Natural killer cell treated with Interleukin-12 subunit alpha and Interleukin-12 subunit beta and Interleukin-15 and Interleukin-18, amount 100 ng/mL, for 72 hours (primary cell): ENCODE measurements around the gene CD200R1L. TPM values are rescaled to one million over a fixed set of nuclear protein-coding genes. Genes with fewer than 3 reads are reported as not detected.
"Not testable (repeated sequence)": the region's sequence is repeated elsewhere in the genome, so short reads cannot be mapped to it uniquely, and the experiment has no call there.

Experiments
- ATAC-seq, 2 donors: fragments of 150-1000 bp; cut with Tn5 transposase in 1 of 2; sonication (Bioruptor Pico), chemical (Tn5 transposase) in 1 of 2; 2 replicates each; pipeline ENCODE4 v1.10.0; 2021
- DNase-seq: peaks from one replicate; pipeline ENCODE4 v3.0.0; 2022; ENCODE audit warnings: low spot score
- H3K27ac Mint-ChIP-seq, 2 donors: 1 replicate in 1 of 2; 2 replicates in 1 of 2; pipeline ENCODE4 v1.8.0; 2022; ENCODE audit warnings: mixed read lengths in 2 of 2, mild to moderate bottlenecking in 1 of 2, moderate library complexity in 1 of 2
- H3K27me3 Mint-ChIP-seq, 2 donors: 1 replicate in 1 of 2; 2 replicates in 1 of 2; pipeline ENCODE4 v1.8.0; 2022; ENCODE audit warnings: mixed read lengths in 2 of 2
- H3K36me3 Mint-ChIP-seq: one replicate; pipeline ENCODE4 v1.8.0; 2022; ENCODE audit warnings: mixed read lengths
- H3K4me1 Mint-ChIP-seq, 2 donors: 1 replicate in 1 of 2; 2 replicates in 1 of 2; pipeline ENCODE4 v1.8.0; 2022; ENCODE audit warnings: low read depth in 2 of 2, mixed read lengths in 2 of 2, mild to moderate bottlenecking in 1 of 2
- H3K4me3 Mint-ChIP-seq: one replicate; pipeline ENCODE4 v1.8.0; 2022; ENCODE audit warnings: mixed read lengths
- H3K9me3 Mint-ChIP-seq: 2 replicates; pipeline ENCODE4 v1.8.0; 2022; ENCODE audit warnings: mixed read lengths
- total RNA-seq, 2 donors: library from RNA; stranded (reverse); gene quantifications; one replicate each; pipeline ENCODE4 v1.2.3, GENCODE V29; 2022

The CD200R1L gene
- total RNA-seq, 2 donors from 2014 or later, result not detected

GRCh38 chr3:112856537-112856936, 9.9 kb upstream of the CD200R1L start:
- ATAC-seq (peak; percentile 71 to 79), DNase-seq (no peak)
- H3K36me3 Mint-ChIP-seq, result peaks cover 30% of the 10 kb centered on the region
- H3K27me3 Mint-ChIP-seq, result no peaks in the 10 kb centered on the region
- H3K9me3 Mint-ChIP-seq, result peaks cover 21% of the 10 kb centered on the region
- H3K4me3 Mint-ChIP-seq, result no peak overlapping the region
- peaks cover 27 to 35% of the 10 kb centered on the region in 2 donors for H3K4me1 Mint-ChIP-seq
- H3K27ac Mint-ChIP-seq, result peak overlapping the region; percentile 13 to 20

DNA sequence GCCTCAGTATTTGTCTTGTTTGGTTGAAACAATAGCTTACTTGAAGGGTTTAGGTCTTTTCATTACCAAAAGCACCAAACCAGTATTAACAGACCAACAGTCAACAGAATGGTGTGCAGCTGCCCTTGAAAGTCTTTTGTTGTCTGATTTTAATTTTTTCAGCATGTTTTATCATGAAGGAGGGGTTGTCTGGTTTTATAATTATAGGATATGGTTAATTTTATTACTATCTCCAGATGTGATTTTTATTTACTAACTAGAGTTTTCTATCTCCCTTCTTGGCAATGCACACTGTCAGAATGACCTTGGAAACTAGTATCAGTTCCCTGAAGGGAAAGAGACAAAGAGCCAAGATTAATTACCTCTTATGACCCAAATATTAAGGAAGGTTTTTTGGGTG, 9.2 kb upstream of the CD200R1L start:
- Mint-ChIP-seq H3K4me1 (peaks cover 27 to 35% of the 10 kb centered on the region in 2 donors), H3K36me3 (peaks cover 36% of the 10 kb centered on the region), H3K9me3 (peaks cover 28% of the 10 kb centered on the region), H3K4me3 (no peak overlapping the region), H3K27ac (peak overlapping the region; percentile 13 to 20), H3K27me3 (no peaks in the 10 kb centered on the region)
- DNase-seq, result no peak
- ATAC-seq, result no peak

DNA sequence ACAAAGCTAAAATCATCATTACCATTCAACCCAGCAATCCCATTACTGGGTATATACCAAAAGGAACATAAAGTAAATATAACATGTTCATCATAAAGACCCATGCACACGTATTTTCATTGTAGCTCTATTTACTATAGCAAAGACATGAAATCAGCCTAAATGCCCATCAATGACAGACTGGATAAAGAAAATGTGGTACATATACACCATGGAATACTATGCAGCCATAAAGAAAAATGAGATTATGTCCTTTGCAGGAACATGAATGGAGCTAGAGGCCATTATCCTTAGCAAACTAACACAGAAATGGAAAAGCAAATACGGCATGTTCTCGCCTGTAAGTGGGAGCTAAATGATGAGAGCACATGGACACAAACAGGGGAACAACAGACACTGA, 8.4 kb upstream of the CD200R1L start:
- ATAC-seq, H3K27ac Mint-ChIP-seq, H3K27me3 Mint-ChIP-seq, DNase-seq: not testable (repeated sequence)
- Mint-ChIP-seq H3K9me3 (peaks cover 31% of the 10 kb centered on the region), H3K36me3 (peaks cover 44% of the 10 kb centered on the region), H3K4me1 (peaks cover 27 to 35% of the 10 kb centered on the region in 2 donors), H3K4me3 (peak overlapping the region; percentile 6)

DNA sequence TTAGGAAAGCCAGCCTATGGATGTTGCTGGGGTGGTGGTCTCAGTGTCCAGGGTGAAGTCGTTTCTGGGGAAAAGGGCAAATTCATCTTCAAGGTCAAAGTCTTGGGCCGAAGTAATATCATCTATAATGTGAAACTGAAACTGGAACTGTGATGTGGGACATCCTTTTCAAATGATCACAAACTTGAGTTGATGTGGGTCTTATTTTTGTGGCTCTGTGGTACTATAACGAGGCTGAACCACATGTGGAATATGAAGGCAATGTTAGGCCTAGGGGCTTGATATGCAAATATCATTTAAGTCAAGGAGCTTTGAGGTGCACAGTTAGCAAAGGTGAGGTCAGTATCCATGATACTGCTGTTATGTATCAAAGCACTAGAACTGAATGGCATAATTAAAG, 1.5 kb upstream of the CD200R1L start:
- H3K27ac Mint-ChIP-seq, result peak overlapping the region; percentile 22 to 62

DNA sequence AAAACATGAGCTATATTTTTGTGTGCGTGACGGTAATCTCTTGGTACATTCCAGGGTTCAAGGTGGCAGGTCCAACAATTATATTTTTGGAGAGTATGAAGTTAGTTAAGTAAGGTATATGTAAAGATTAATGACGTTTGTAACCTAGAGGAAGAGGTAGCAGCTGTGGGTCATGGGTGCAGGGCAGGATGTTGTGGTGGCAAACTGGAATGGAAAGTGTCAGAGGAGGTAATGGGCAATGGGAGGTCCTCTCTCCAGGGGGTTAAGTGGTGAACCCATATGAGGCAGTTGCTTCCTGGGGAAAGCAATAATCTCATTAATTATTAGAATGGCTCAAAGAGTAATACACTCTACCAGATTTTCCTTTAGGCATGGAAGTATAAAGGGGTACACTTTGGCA, 1.0 kb upstream of the CD200R1L start:
- peaks cover 34% of the 10 kb centered on the region for H3K36me3 Mint-ChIP-seq
- H3K27ac Mint-ChIP-seq, result peak overlapping the region; percentile 22 to 62
- no peaks in the 10 kb centered on the region for H3K27me3 Mint-ChIP-seq
- peaks cover 21% of the 10 kb centered on the region for H3K9me3 Mint-ChIP-seq
- DNase-seq (no peak), ATAC-seq (peak; percentile 73 to 92)
- peaks cover 24 to 25% of the 10 kb centered on the region in 2 donors for H3K4me1 Mint-ChIP-seq
- peak overlapping the region; percentile 69 for H3K4me3 Mint-ChIP-seq

More for the DNA sequence above, 1.5 kb upstream of the CD200R1L start:
- peak overlapping the region; percentile 69 for H3K4me3 Mint-ChIP-seq
- H3K4me1 Mint-ChIP-seq, result peaks cover 24 to 25% of the 10 kb centered on the region in 2 donors
- peak; percentile 52 to 76 for ATAC-seq
- no peak for DNase-seq
- no peaks in the 10 kb centered on the region for H3K27me3 Mint-ChIP-seq
- H3K36me3 Mint-ChIP-seq, result peaks cover 36% of the 10 kb centered on the region
- peaks cover 21% of the 10 kb centered on the region for H3K9me3 Mint-ChIP-seq

- peaks cover 5% of the 10 kb centered on the region for H3K9me3 Mint-ChIP-seq
- no peak overlapping the region for H3K4me3 Mint-ChIP-seq
- H3K27ac Mint-ChIP-seq, result no peak overlapping the region
- no peaks in the 10 kb centered on the region for H3K27me3 Mint-ChIP-seq
- ATAC-seq, result no peak
- peaks cover 15% of the 10 kb centered on the region for H3K36me3 Mint-ChIP-seq
- DNase-seq, result no peak
- H3K4me1 Mint-ChIP-seq, result peaks cover 24 to 25% of the 10 kb centered on the region in 2 donors
Observed at GRCh38 chr3:112845772-112846171, 892 bp downstream of the CD200R1L start.

GRCh38 chr3:112829046-112829445, 17.6 kb downstream of the CD200R1L start:
- Mint-ChIP-seq H3K27me3 (no peaks in the 10 kb centered on the region), H3K4me3 (no peak overlapping the region), H3K4me1 (no peaks in the 10 kb centered on the region), H3K27ac (no peak overlapping the region), H3K36me3 (no peaks in the 10 kb centered on the region), H3K9me3 (no peaks in the 10 kb centered on the region)
- no peak for DNase-seq
- ATAC-seq, result no peak

GRCh38 chr3:112822064-112823055, 24.3 kb downstream of the CD200R1L start:
- Mint-ChIP-seq H3K27me3 (no peaks in the 10 kb centered on the region), H3K9me3 (no peaks in the 10 kb centered on the region), H3K36me3 (no peaks in the 10 kb centered on the region), H3K27ac (no peak overlapping the region), H3K4me1 (peaks cover 7 to 13% of the 10 kb centered on the region in 2 donors), H3K4me3 (no peak overlapping the region)
- peak in 1 of 2 donors; percentile 15 for ATAC-seq
- DNase-seq, result no peak

GRCh38 chr3:112818289-112818688, 28.4 kb downstream of the CD200R1L start:
- H3K27ac Mint-ChIP-seq, result peak overlapping the region; percentile 50 to 71
- H3K9me3 Mint-ChIP-seq, result no peaks in the 10 kb centered on the region
- H3K4me3 Mint-ChIP-seq, result peak overlapping the region; percentile 23
- no peak for DNase-seq
- peaks cover 0 to 3% of the 10 kb centered on the region in 2 donors for H3K27me3 Mint-ChIP-seq
- peaks cover 12 to 28% of the 10 kb centered on the region in 2 donors for H3K4me1 Mint-ChIP-seq
- ATAC-seq, result peak; percentile 56 to 71
- H3K36me3 Mint-ChIP-seq, result no peaks in the 10 kb centered on the region

GRCh38 chr3:112817797-112818196, 28.9 kb downstream of the CD200R1L start:
- Mint-ChIP-seq H3K4me3 (peak overlapping the region; percentile 23), H3K27me3 (peaks cover 0 to 3% of the 10 kb centered on the region in 2 donors), H3K4me1 (peaks cover 12 to 32% of the 10 kb centered on the region in 2 donors), H3K36me3 (no peaks in the 10 kb centered on the region), H3K9me3 (no peaks in the 10 kb centered on the region), H3K27ac (peak overlapping the region; percentile 50 to 71)
- ATAC-seq, result no peak
- DNase-seq, result no peak

DNA sequence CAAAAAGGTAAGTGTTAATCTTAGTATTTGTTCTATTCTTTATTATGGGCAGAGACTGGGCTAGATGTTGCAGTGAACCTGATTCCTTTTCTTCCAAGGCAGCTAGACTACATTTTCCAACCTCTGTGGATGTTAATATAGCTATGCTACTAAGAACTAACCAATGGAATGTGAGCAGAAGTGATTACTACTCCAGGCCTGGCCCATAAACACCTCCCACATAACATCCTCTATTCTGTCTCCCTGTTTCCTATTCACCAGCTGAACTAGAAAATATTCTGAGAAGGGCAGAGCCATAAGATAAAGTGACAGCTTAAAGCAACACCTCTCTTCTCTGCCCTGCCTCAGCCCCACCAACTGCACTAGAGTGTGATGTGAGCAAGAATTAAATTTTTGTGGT, 29.4 kb downstream of the CD200R1L start:
- peaks cover 16 to 32% of the 10 kb centered on the region in 2 donors for H3K4me1 Mint-ChIP-seq
- no peak overlapping the region for H3K4me3 Mint-ChIP-seq
- ATAC-seq (peak in 1 of 2 donors; percentile 17), DNase-seq (no peak)
- no peaks in the 10 kb centered on the region for H3K9me3 Mint-ChIP-seq
- H3K27me3 Mint-ChIP-seq, result peaks cover 0 to 3% of the 10 kb centered on the region in 2 donors
- peak overlapping the region; percentile 50 to 71 for H3K27ac Mint-ChIP-seq
- no peaks in the 10 kb centered on the region for H3K36me3 Mint-ChIP-seq

DNA sequence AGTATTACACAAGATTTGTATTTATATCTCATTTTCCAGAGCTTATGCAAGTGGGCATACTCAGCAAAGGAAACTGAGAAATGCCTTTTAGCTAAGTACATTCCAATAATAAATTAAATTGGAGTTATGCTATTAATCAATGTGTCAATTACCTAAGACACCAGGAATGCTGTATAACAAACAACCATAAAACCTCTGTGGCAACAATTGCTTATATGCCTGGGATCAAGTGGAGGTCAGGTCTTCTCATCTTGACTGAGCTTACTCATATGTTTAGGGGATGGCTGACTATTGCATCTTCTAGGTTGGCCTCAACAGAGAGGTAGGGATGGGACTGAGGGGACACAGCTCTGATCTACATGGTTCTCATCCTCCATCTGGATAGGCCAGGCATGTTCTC, 30.7 kb downstream of the CD200R1L start:
- no peaks in the 10 kb centered on the region for H3K36me3 Mint-ChIP-seq
- no peak for DNase-seq
- H3K9me3 Mint-ChIP-seq, result no peaks in the 10 kb centered on the region
- H3K27me3 Mint-ChIP-seq, result peaks cover 0 to 3% of the 10 kb centered on the region in 2 donors
- no peak overlapping the region for H3K4me3 Mint-ChIP-seq
- H3K27ac Mint-ChIP-seq, result no peak overlapping the region
- H3K4me1 Mint-ChIP-seq, result peaks cover 13 to 32% of the 10 kb centered on the region in 2 donors
- no peak for ATAC-seq

GRCh38 chr3:112814266-112814665, 32.4 kb downstream of the CD200R1L start:
- no peak for DNase-seq
- Mint-ChIP-seq H3K36me3 (no peaks in the 10 kb centered on the region), H3K4me1 (peaks cover 13 to 29% of the 10 kb centered on the region in 2 donors), H3K27ac (peak overlapping the region; percentile 17 to 20), H3K9me3 (no peaks in the 10 kb centered on the region), H3K27me3 (peaks cover 0 to 3% of the 10 kb centered on the region in 2 donors), H3K4me3 (no peak overlapping the region)
- no peak for ATAC-seq

GRCh38 chr3:112813723-112814171, 32.9 kb downstream of the CD200R1L start:
- Mint-ChIP-seq H3K4me1 (peaks cover 11 to 24% of the 10 kb centered on the region in 2 donors), H3K4me3 (no peak overlapping the region), H3K9me3 (no peaks in the 10 kb centered on the region), H3K27me3 (peaks cover 0 to 3% of the 10 kb centered on the region in 2 donors), H3K27ac (peak overlapping the region; percentile 17 to 20), H3K36me3 (no peaks in the 10 kb centered on the region)
- peak in 1 of 2 donors; percentile 67 for ATAC-seq
- no peak for DNase-seq
